Chondrocyte (in vitro differentiated cells): ENCODE data around the gene ABCB4. TPM values are rescaled to one million over a fixed set of nuclear protein-coding genes. Genes with fewer than 3 reads are reported as not detected.

ENCODE experiments used
- DNase-seq: peaks from one replicate; pipeline ENCODE4 v3.0.0; 2021; ENCODE audit warnings: mixed read lengths, low spot score
- H3K27ac Mint-ChIP-seq: one replicate; pipeline ENCODE4 v1.8.0; 2021; ENCODE audit warnings: mild to moderate bottlenecking, moderate library complexity, mixed read lengths; ENCODE audit not compliant: unreplicated experiment
- H3K27me3 Mint-ChIP-seq: 2 replicates; pipeline ENCODE4 v1.8.0; 2021; ENCODE audit warnings: low read depth, mixed read lengths
- H3K36me3 Mint-ChIP-seq: 2 replicates; pipeline ENCODE4 v1.8.0; 2021; ENCODE audit warnings: low read depth, mixed read lengths
- H3K4me1 Mint-ChIP-seq: 2 replicates; pipeline ENCODE4 v1.8.0; 2021; ENCODE audit warnings: low read depth, mild to moderate bottlenecking, mixed read lengths
- H3K4me3 Mint-ChIP-seq: one replicate; pipeline ENCODE4 v1.8.0; 2021; ENCODE audit warnings: mild to moderate bottlenecking, moderate library complexity, mixed read lengths; ENCODE audit not compliant: unreplicated experiment
- H3K9me3 Mint-ChIP-seq: 2 replicates; pipeline ENCODE4 v1.8.0; 2021; ENCODE audit warnings: low read depth, mixed read lengths
- total RNA-seq: library from RNA; stranded (reverse); gene quantifications from 3 replicates; pipeline ENCODE4 v1.2.1, GENCODE V29; 2021
- TF ChIP-seq, protein P1 (sequence below): fragments of 200-600 bp; sonication (generic); IDR thresholded peaks from 2 replicates; pipeline ENCODE4 v1.5.0; 2021; ENCODE audit warnings: antibody characterized with exemption, mild to moderate bottlenecking, moderate library complexity

ABCB4 gene
- total RNA-seq, 1 donor from 2014 or later, result 0.10 TPM

DNA sequence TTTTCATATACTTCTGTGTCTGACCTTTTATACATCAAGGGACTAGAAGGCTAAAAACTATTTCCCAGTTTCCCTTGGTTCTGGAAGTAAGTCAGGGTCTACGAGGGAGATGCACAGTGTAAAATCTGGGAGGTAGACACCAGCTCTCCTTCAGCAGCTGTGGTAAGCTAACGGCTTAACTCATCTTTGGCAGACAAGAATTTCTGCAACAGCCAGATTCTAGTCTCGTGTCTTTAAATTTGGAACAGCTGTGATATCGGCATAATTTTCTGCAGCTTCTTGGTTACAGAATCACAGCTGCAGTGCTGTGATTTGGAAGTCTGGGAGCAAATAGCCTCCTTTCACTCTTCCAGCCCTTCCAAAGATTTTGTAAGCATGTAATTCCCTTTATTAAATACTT, 37.4 kb upstream of the ABCB4 start:
- TF ChIP-seq, protein P1, sequence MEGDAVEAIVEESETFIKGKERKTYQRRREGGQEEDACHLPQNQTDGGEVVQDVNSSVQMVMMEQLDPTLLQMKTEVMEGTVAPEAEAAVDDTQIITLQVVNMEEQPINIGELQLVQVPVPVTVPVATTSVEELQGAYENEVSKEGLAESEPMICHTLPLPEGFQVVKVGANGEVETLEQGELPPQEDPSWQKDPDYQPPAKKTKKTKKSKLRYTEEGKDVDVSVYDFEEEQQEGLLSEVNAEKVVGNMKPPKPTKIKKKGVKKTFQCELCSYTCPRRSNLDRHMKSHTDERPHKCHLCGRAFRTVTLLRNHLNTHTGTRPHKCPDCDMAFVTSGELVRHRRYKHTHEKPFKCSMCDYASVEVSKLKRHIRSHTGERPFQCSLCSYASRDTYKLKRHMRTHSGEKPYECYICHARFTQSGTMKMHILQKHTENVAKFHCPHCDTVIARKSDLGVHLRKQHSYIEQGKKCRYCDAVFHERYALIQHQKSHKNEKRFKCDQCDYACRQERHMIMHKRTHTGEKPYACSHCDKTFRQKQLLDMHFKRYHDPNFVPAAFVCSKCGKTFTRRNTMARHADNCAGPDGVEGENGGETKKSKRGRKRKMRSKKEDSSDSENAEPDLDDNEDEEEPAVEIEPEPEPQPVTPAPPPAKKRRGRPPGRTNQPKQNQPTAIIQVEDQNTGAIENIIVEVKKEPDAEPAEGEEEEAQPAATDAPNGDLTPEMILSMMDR, result no peak
- Mint-ChIP-seq H3K27me3 (peaks cover 15% of the 10 kb centered on the region), H3K4me3 (no peak overlapping the region), H3K36me3 (no peaks in the 10 kb centered on the region), H3K9me3 (no peaks in the 10 kb centered on the region), H3K4me1 (no peaks in the 10 kb centered on the region), H3K27ac (no peak overlapping the region)
- DNase-seq, result no peak

DNA sequence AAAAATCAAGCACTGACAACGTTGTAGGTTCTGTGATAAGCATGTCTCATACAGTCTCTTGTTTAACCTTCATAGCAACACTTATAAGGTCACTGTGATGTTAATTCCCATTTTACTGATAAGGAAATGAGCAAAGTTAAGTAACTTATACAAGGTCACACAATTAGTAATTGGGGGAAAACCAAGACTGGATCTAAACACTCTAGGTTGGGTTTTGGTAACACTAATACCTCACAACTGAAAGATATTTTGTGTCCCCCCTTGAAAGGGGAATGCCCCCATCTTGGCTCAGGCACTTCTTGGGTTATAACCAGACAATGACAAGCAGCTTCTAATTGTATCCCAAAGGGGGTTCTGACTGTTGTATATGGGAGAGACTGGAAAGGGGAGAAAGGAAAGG, 36.0 kb upstream of the ABCB4 start:
- no peak for DNase-seq
- H3K9me3 Mint-ChIP-seq, result no peaks in the 10 kb centered on the region
- TF ChIP-seq, protein P1, result no peak
- H3K27me3 Mint-ChIP-seq, result peaks cover 15% of the 10 kb centered on the region
- no peaks in the 10 kb centered on the region for H3K4me1 Mint-ChIP-seq
- H3K27ac Mint-ChIP-seq, result no peak overlapping the region
- H3K4me3 Mint-ChIP-seq, result no peak overlapping the region
- no peaks in the 10 kb centered on the region for H3K36me3 Mint-ChIP-seq

DNA sequence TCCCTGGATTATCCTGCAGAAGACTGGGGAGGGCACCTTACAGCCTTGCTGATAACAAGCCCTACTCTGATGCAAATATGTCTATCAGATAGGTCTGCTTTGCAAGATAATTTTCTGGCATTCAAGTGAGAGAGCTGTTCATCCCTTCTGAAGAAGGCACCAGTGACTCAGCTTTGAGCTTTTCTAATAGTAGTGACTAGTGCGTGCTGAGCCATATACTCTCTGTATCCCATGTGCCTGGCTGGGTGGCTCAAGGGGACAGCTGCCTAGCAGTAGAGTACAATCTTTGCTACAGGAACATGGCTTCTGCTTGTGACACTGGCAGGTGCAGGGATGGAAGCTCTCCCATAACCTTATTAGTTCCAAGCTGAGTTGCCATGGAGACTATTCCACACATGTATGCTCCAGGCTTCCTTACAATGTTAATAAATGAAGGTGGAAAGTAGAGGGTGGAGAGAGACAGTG, 35.0 kb upstream of the ABCB4 start:
- Mint-ChIP-seq H3K27me3 (peaks cover 15% of the 10 kb centered on the region), H3K27ac (no peak overlapping the region), H3K36me3 (no peaks in the 10 kb centered on the region), H3K4me3 (no peak overlapping the region), H3K9me3 (no peaks in the 10 kb centered on the region), H3K4me1 (no peaks in the 10 kb centered on the region)
- TF ChIP-seq, protein P1, result no peak
- DNase-seq, result no peak

- TF ChIP-seq, protein P1, result peak; percentile 29
- Mint-ChIP-seq H3K27ac (no peak overlapping the region), H3K4me3 (no peak overlapping the region), H3K36me3 (no peaks in the 10 kb centered on the region), H3K27me3 (peaks cover 5% of the 10 kb centered on the region), H3K9me3 (no peaks in the 10 kb centered on the region), H3K4me1 (no peaks in the 10 kb centered on the region)
- DNase-seq, result no peak
These were observed 32.0 kb upstream of the ABCB4 start for GRCh38 chr7:87507446-87507845.

DNA sequence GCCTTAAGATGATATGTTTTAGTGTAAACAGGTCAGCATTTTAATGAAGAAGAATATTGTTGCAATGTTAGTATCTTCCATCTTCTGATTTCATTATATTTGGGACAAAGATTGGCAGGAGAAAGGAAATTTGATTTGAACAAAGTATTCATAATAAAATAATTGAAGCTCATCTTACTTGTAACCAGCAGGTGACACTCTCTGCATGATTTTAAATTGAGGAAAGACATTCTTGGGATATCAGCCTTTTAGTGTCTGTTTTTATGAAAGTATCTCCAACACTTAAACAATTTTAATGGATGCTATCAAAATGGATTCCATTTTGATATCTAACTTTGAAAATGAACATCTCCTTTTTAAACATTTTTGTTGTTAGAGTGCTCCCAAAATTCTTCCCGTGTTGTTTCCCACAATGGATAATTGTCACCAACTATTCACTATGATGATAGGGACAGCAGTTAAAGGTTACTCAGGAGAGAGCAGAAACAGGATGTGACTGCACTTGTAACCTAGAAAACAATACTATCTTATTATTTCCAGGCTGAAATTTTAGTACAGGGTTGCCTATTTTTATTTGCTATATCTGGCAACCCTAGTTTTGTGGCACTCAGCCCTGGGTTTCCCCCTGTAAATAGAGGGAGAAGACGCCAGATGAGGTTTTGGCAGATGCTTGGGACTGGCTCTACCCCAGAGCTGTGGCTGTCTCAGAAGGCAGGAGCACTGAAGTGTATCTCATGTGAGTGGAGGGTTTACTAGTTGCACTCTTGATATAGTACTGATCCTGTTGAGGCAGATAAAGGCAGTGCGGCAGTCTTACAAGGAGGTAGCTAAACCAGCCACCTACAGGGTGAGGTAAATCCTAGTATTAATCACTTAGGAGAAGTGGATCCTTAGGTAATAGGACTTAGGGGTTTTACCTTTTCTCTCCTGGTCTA, 31.0 kb upstream of the ABCB4 start:
- Mint-ChIP-seq H3K4me1 (no peaks in the 10 kb centered on the region), H3K4me3 (no peak overlapping the region), H3K27me3 (peaks cover 7% of the 10 kb centered on the region), H3K9me3 (no peaks in the 10 kb centered on the region), H3K27ac (no peak overlapping the region), H3K36me3 (no peaks in the 10 kb centered on the region)
- TF ChIP-seq, protein P1, result peak; percentile 80
- DNase-seq, result no peak
